OCI-LY3 (cell line): ENCODE data around the gene C1orf141.
"Not testable (repeated sequence)": the region's sequence is repeated elsewhere in the genome, so short reads cannot be mapped to it uniquely, and the experiment has no call there.

ENCODE experiments used
- H2AFZ ChIP-seq: fragments of 200-600, 300-600 bp; shearing (Covaris generic); 2 replicates; pipeline ENCODE4 v1.6.0; 2014; ENCODE audit warnings: antibody characterized with exemption, low read depth, low read length
- H3K27ac ChIP-seq: fragments of 200-600, 300-600 bp; sonication (generic); 2 replicates; pipeline ENCODE4 v1.5.1; 2014; ENCODE audit warnings: mild to moderate bottlenecking, low read length, moderate library complexity, mixed read lengths
- H3K27me3 ChIP-seq: fragments of 200-600, 300-600 bp; sonication (generic); 2 replicates; pipeline ENCODE4 v1.6.1; 2014; ENCODE audit warnings: low read depth, low read length, mixed read lengths
- H3K36me3 ChIP-seq: fragments of 200-600, 300-600 bp; sonication (generic); replicated peaks from 2 replicates; pipeline ENCODE3; 2014; ENCODE audit warnings: low read depth, low read length, mixed read lengths
- H3K4me1 ChIP-seq: fragments of 300-600, 200-600 bp; sonication (generic); 2 replicates; pipeline ENCODE4 v1.6.1; 2014; ENCODE audit warnings: low read length, mixed read lengths
- H3K4me2 ChIP-seq: fragments of 200-600, 300-600 bp; sonication (generic); 2 replicates; pipeline ENCODE4 v1.6.1; 2014; ENCODE audit warnings: low read length, mixed read lengths
- H3K4me3 ChIP-seq: fragments of 300-600, 200-600 bp; sonication (generic); 2 replicates; pipeline ENCODE4 v1.5.1; 2014; ENCODE audit warnings: antibody characterized with exemption, mild to moderate bottlenecking, low read length, moderate library complexity
- H3K79me2 ChIP-seq: fragments of 300-600, 200-600 bp; shearing (Covaris generic); 2 replicates; pipeline ENCODE4 v1.6.1; 2014; ENCODE audit warnings: mild to moderate bottlenecking, low read length, mixed read lengths
- H3K9ac ChIP-seq: fragments of 300-600, 200-600 bp; shearing (Covaris generic); 2 replicates; pipeline ENCODE4 v1.6.0; 2014; ENCODE audit warnings: mild to moderate bottlenecking, low read length, moderate library complexity
- H3K9me3 ChIP-seq: fragments of 200-600, 300-600 bp; shearing (Covaris generic); 2 replicates; pipeline ENCODE4 v1.6.1; 2014; ENCODE audit warnings: low read length, mixed read lengths; ENCODE audit not compliant: insufficient read depth
- H4K20me1 ChIP-seq: fragments of 200-600, 300-600 bp; sonication (generic); 2 replicates; pipeline ENCODE4 v1.6.1; 2016; ENCODE audit warnings: low read length, mixed read lengths; ENCODE audit not compliant: insufficient read depth
- CTCF ChIP-seq: fragments of 200-600, 300-600 bp; sonication (generic); IDR thresholded peaks from 2 replicates; pipeline ENCODE4 v1.5.1; 2014; ENCODE audit warnings: antibody characterized with exemption, low read length, low read depth
- EZH2phosphoT487 ChIP-seq: fragments of 200-600 bp; shearing (Covaris generic); IDR thresholded peaks from 2 replicates; pipeline ENCODE4 v1.6.1; 2018; ENCODE audit warnings: antibody characterized with exemption, mixed run types, low read depth

The C1orf141 gene

DNA sequence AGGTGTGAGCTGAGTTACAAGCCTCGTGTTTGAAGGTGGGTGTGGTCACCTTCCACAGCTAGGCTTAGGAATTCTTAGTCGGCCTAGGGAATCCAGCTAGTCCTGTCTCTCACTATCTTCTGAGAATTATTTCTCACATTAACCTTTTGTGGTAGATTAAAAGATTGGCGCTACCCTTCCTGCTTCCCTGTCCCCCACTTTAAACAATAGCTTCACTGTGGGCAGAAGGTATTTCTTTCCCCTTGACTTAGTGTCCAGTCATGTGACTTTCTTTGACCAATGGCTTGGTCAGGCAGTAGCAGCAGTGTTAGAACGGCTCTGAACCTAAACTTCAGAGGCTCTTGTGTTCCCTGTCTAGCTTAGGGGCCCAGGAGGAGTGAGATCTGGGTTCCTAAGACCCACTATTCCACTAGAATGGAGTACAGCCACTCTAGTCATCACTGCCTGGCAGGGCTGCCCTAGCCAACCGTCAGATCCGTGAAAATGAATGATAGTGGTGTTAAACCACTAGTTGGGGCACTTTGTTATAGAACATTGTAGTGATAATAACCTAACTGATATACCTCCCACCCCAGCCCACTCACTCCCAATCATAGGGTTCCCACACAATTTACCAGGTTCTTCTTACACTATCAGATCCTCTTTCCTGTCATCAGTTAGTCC lies 13.9 kb upstream of the C1orf141 start:
- H3K4me3 ChIP-seq: no peak overlapping the region
- no peak for TF ChIP-seq EZH2phosphoT487
- no peak for TF ChIP-seq CTCF
- H3K79me2 ChIP-seq: no peaks in the 10 kb centered on the region
- no peak overlapping the region for H3K27ac ChIP-seq
- no peaks in the 10 kb centered on the region for H3K36me3 ChIP-seq
- no peaks in the 10 kb centered on the region for H3K9me3 ChIP-seq
- no peaks in the 10 kb centered on the region for H4K20me1 ChIP-seq
- peak overlapping the region; percentile 71 for H3K4me2 ChIP-seq
- no peak overlapping the region for H3K9ac ChIP-seq
- H3K27me3 ChIP-seq: peaks cover 14% of the 10 kb centered on the region
- H2AFZ ChIP-seq: peak overlapping the region; percentile 63
- peaks cover 18% of the 10 kb centered on the region for H3K4me1 ChIP-seq

- not testable (repeated sequence) for H3K36me3 ChIP-seq, H3K4me3 ChIP-seq, H3K79me2 ChIP-seq, H3K4me2 ChIP-seq, H4K20me1 ChIP-seq, H3K9me3 ChIP-seq, H3K9ac ChIP-seq, H3K27ac ChIP-seq, H2AFZ ChIP-seq
- Histone ChIP-seq H3K4me1 (peaks cover 25% of the 10 kb centered on the region), H3K27me3 (peaks cover 14% of the 10 kb centered on the region)
Measured at GRCh38 chr1:67147973-67148372, 13.2 kb upstream of the C1orf141 start.

DNA sequence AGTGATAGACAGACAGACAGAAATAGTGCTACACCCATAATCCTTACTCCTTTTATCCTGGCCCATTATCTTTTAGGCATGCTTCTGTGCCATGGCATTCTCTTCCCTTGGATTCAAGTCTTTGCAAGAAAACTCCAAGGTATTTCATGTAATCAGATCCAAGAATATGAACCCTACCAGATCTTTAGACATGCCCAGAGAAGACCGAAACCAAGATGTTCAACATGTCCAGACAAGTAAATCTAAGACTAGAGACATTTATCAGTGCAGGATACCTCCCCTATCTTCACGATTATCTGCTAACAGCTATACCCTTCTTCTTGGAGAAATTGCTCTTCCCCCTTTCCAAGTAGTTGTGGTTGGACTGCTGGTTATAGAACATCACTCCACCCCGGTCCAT lies 11.8 kb upstream of the C1orf141 start:
- Histone ChIP-seq H3K27me3 (peaks cover 14% of the 10 kb centered on the region), H3K27ac (no peak overlapping the region), H4K20me1 (no peaks in the 10 kb centered on the region), H3K4me2 (no peak overlapping the region), H3K4me1 (peaks cover 29% of the 10 kb centered on the region), H3K36me3 (no peaks in the 10 kb centered on the region), H3K9ac (no peak overlapping the region), H3K9me3 (no peaks in the 10 kb centered on the region), H3K79me2 (no peaks in the 10 kb centered on the region), H2AFZ (no peak overlapping the region), H3K4me3 (no peak overlapping the region)
- no peak for TF ChIP-seq CTCF
- TF ChIP-seq EZH2phosphoT487: no peak

GRCh38 chr1:67146101-67146500 lies 11.3 kb upstream of the C1orf141 start:
- Histone ChIP-seq H4K20me1 (no peaks in the 10 kb centered on the region), H3K4me3 (no peak overlapping the region), H3K79me2 (no peaks in the 10 kb centered on the region), H3K27ac (no peak overlapping the region), H3K27me3 (peaks cover 14% of the 10 kb centered on the region), H3K4me2 (no peak overlapping the region), H3K4me1 (peaks cover 29% of the 10 kb centered on the region), H3K9me3 (no peaks in the 10 kb centered on the region), H3K9ac (no peak overlapping the region), H3K36me3 (no peaks in the 10 kb centered on the region), H2AFZ (no peak overlapping the region)
- TF ChIP-seq CTCF: no peak
- TF ChIP-seq EZH2phosphoT487: no peak

DNA sequence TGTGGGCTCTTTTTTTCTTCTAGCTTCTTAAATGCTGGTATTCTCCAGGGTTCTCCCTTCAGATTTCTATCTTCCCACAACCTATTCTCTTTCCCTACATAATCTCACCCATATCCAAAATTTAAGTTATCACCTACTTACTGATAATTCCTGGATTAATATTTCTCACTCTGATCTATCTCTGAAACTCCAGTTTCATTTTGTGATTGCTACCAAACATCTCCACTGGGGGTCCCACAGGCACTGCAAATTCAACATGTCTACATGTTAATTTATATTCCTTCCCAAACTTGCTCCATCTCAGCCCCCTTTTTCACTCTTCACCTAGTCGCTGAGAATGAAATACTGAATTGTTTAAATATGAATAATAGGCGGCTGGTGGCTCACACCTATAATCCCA lies 9.9 kb upstream of the C1orf141 start:
- no peak overlapping the region for H3K27ac ChIP-seq
- no peak overlapping the region for H3K9ac ChIP-seq
- no peak overlapping the region for H3K4me3 ChIP-seq
- peaks cover 41% of the 10 kb centered on the region for H3K4me1 ChIP-seq
- H3K27me3 ChIP-seq: peaks cover 5% of the 10 kb centered on the region
- H4K20me1 ChIP-seq: no peaks in the 10 kb centered on the region
- no peak overlapping the region for H3K4me2 ChIP-seq
- no peak for TF ChIP-seq EZH2phosphoT487
- TF ChIP-seq CTCF: peak; percentile 42
- H2AFZ ChIP-seq: no peak overlapping the region
- H3K9me3 ChIP-seq: no peaks in the 10 kb centered on the region
- H3K36me3 ChIP-seq: no peaks in the 10 kb centered on the region
- H3K79me2 ChIP-seq: no peaks in the 10 kb centered on the region
